NCI-H526 (cell line): ENCODE measurements around the gene ETV7.

Experiments used
- DNase-seq, 2 experiments: peaks; one replicate each; lab custom pipeline; 2025; lab: John Stamatoyannopoulos, UW

The ETV7 gene

DNA sequence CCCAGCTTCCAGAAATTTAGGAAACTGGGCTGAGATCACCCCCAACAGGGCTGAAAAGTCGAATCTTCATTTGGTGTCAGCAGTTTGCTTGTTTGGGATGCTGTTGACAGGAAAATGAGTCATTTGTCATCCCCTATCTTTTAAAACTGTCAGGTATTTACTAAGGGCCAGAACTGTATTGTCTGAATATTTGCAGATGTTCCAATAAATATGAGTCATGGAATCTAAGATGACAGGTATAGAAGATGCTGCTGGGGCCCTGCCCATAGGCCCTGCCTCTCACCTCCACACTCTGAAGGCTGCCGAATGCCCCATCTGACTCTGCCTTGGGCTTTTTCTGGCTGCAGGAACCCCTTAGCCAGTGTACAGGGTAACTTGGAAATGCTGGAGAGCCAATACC is 3.9 kb downstream of the ETV7 start:
- no peak for DNase-seq

DNA sequence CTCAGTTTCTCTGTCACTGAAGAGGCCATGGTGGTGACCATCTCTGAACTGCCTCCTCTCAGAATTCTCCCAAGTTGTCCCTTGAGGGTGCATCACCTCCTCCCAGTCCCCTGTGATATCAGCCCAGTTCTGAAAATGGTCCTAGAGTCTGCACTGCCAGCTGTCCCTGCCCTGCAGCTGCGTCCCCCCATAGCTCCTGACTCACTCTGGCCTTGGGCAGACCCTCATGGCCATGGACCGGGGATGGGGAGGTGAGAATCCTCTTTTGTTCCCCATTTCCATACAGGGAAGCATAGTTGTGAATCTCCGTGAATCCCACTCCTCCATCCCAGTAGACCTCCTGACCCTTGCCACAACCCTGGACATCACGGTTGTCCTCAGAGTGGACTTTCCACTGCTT is 4.5 kb downstream of the ETV7 start:
- no peak for DNase-seq

GRCh38 chr6:36381502-36382389 is 5.7 kb downstream of the ETV7 start:
- DNase-seq = no peak

GRCh38 chr6:36380166-36380565 is 7.3 kb downstream of the ETV7 start:
- no peak for DNase-seq

DNA sequence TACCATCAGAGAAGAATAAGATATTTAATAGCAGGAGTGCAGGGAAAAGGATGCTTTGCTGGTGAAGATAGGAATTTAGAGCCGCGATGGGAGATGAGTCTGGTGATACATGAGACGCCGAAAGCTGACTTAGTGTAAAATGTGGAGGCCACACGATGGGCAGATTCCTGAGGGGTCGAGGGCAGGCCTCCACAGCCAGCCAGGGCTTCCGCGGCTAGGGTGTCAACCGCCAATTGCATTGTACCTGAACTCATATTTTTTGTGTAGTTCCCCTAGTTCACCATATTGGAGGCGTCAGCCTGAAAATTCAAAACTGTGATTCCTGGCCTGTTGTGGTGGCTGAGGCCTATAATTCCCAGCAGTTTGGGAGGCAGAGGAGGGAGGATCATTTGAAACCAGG is 8.5 kb downstream of the ETV7 start:
- no peak for DNase-seq

GRCh38 chr6:36378243-36378920 is 9.1 kb downstream of the ETV7 start:
- DNase-seq = peak; percentile 34 to 38

- DNase-seq = peak in 1 of 2 experiments; percentile 41
Measured at GRCh38 chr6:36377594-36377993, 9.9 kb downstream of the ETV7 start.

GRCh38 chr6:36376742-36377141 is 10.7 kb downstream of the ETV7 start:
- DNase-seq = no peak

- no peak for DNase-seq
Measured at GRCh38 chr6:36376183-36376582, 11.3 kb downstream of the ETV7 start.

- DNase-seq = no peak
Measured at GRCh38 chr6:36375644-36376155, 11.8 kb downstream of the ETV7 start.

DNA sequence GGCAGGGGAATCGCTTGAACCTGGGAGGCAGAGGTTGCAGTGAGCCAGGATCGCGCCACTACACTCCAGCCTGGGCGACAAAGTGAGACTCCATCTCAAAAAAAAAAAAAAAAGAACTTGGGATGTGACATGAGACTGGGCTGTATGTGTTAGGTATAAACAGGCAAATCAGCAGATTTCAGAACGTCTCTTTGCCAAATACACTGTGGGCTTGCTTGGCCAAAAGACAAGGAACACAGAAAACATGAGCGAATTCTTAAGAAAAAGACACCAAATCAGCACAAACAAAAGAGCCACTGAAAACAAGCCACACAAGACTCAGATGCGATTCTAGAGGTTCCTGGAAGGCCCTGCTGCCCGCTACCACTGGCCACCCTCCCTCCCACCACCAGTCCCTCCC is 12.5 kb downstream of the ETV7 start:
- DNase-seq = no peak

- DNase-seq = no peak
Measured at GRCh38 chr6:36374194-36374593, 13.3 kb downstream of the ETV7 start.

DNA sequence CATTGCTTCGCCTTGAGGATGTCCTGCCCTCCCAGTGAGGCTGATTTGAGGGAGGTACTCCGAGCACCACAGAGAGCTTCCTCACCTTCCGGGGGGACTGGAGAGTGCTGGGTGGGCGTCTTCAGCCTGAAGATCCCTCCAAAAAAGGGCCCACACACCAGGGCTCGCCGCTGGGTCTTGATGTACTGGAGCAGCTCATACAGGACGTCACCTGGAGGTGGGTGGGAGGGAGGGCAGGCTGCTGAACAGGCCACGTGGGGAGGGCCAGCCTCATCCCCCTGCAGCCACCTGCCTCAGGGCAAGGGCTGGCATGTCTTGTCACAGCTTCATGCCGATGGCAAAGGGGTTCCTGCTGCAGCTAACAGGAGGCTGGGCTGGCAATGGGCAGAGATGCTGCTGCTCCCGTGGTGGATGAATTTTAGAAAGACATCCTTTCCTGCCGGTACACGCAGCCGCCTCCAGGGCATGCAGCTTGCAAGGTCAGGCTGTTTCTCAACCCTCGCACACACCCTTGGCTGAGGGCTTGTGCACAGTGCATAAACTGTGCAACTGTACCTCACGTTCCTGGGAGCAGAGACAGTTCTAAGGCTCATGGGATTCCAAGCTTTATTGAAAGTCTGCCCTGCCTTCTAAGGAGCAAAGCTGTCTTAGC is 14.0 kb downstream of the ETV7 start:
- DNase-seq = peak in 1 of 2 experiments; percentile 27

DNA sequence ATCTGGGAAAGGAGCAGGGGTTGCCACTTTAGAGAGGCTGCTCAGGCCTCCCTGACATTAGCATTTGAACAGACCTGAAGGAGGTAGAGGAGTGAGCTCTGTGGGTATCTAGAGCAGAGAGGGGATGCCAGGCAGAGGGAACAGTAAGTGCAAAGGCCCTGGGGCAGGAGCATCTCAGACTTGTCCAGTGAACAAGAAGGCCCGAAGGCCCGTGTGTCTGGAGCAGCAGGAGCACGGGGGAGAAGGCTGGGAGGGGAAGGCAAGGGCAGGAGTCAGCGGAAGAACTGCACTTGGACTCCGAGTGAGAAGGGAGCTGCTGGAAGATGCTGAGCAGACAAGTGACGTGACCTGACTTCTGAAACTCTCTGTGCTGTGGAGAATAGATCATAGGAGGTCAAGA is 15.4 kb downstream of the ETV7 start:
- DNase-seq = no peak

DNA sequence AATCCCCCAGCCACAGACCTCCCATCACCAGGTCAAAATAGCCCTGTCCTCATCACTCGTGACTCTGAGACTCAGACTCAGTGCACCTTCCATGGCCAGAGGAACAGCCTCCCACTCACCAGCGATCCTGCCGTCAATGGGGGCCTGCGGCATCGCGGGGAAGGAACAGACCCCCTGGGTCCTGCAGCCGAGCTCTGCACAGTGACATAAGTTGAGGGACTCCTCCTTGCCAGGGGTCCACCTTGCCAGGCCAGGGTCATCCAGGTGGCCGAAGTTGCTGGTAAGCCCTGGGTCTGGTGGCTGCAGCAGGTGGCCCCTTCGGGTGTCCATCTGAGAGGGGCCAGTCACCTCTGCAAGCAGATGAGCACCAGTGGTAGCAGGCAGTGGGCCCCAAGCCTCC is 16.3 kb downstream of the ETV7 start:
- no peak for DNase-seq

- no peak for DNase-seq
Measured at GRCh38 chr6:36370638-36371037, 16.8 kb downstream of the ETV7 start.

DNA sequence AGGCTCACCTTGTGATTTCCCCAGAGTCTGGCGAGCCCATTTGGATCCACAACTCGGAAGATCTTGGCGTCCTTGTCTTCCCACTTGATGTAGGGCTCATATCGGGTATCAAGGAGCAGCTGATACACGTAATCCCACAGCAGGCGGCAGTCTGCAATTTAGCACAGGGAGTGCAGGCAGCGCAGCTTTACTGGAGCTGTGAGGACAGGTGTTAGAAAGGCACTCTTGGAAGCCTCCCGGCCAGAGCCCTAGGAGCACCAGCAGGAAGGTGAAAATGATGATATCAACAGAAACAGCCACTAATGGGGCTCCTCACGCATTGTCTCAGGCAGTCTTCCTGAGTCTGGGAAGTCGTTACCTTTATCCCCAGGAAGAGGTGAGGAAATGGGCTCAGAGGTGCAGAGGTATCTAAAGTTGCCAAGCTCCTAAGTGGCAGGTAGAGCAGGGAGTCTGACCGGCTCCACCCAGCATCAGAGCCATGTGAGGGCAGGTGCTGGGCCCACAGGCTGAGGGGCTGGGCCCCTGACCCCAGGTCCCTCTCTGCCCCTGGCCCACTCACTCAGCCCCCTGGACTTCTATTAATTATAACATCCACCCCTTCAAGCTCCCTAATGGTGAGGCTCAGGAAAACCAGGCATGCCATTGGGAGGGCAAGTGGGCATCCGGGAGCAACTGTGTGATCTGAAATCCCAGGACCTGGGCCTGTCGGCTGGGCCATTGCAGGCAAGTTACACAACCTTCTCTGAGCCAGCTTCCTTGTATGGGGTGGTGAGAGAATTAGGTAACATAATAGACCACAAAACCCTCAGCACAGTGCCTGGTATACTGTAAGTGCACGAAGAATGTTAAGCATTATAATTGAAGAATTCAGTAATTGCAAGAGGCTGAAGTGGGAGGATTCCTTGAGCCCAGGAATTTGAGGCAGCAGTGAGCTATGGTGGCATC is 18.3 kb downstream of the ETV7 start:
- DNase-seq = peak in 1 of 2 experiments; percentile 27

DNA sequence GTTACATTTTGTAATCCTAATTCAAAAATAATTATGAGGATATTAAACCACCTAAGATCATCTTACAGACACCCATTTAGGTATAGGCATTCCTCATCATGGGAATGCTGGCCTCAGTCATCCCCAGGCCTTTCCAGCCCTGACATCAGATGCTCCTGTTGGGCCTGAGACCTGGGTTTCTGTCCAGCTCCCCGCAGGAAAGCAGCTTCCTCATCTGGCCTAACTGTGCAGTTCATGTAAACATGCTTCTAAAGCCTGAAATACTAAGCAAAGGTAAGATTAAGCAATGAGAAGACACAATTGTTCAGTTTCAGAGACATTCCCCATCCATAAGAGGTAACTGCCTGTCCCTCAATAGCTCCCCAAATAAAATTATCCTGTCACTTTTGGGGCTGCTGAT is 19.0 kb downstream of the ETV7 start:
- DNase-seq = no peak

- no peak for DNase-seq
Measured at GRCh38 chr6:36367743-36368142, 19.7 kb downstream of the ETV7 start.

GRCh38 chr6:36364669-36365479 is 22.6 kb downstream of the ETV7 start:
- no peak for DNase-seq
